GM12864 (cell line): ENCODE measurements around the gene PGM1.

Source experiments
- DNase-seq: peaks from one replicate; pipeline ENCODE4 v3.0.0-alpha.2; 2011; ENCODE audit warnings: low read depth
- H3K4me3 ChIP-seq: 2 replicates; pipeline ENCODE4 v1.5.1; 2011; ENCODE audit warnings: mild to moderate bottlenecking, low read depth, low read length, control low read depth
- CTCF ChIP-seq: IDR thresholded peaks from 2 replicates; pipeline ENCODE4 v1.5.1; 2011; ENCODE audit warnings: low read depth, mild to moderate bottlenecking, moderate library complexity, low read length, control low read depth, inconsistent platforms; ENCODE audit errors: missing control alignments

The PGM1 gene

GRCh38 chr1:63630238-63630637 is 37.0 kb downstream of the PGM1 start:
- no peak for TF ChIP-seq CTCF
- H3K4me3 ChIP-seq = no peak overlapping the region
- no peak for DNase-seq

- DNase-seq = no peak
- no peak for TF ChIP-seq CTCF
- H3K4me3 ChIP-seq = no peak overlapping the region
Observed at GRCh38 chr1:63630666-63631065, 37.5 kb downstream of the PGM1 start.

GRCh38 chr1:63632110-63632509 is 38.9 kb downstream of the PGM1 start:
- no peak for DNase-seq
- TF ChIP-seq CTCF = no peak
- H3K4me3 ChIP-seq = no peak overlapping the region

- TF ChIP-seq CTCF = no peak
- no peak overlapping the region for H3K4me3 ChIP-seq
- no peak for DNase-seq
Observed at GRCh38 chr1:63633281-63633680, 40.1 kb downstream of the PGM1 start.

GRCh38 chr1:63634471-63634870 is 41.3 kb downstream of the PGM1 start:
- TF ChIP-seq CTCF = no peak
- no peak overlapping the region for H3K4me3 ChIP-seq
- DNase-seq = no peak

GRCh38 chr1:63635681-63636080 is 42.5 kb downstream of the PGM1 start:
- TF ChIP-seq CTCF = no peak
- DNase-seq = no peak
- H3K4me3 ChIP-seq = no peak overlapping the region

- DNase-seq = no peak
- H3K4me3 ChIP-seq = no peak overlapping the region
- no peak for TF ChIP-seq CTCF
Observed at GRCh38 chr1:63636192-63637105, 43.2 kb downstream of the PGM1 start.
